CD4-positive, alpha-beta T cell treated with Interleukin-1 beta for 1 hour (primary cell): ENCODE measurements around the gene LANCL1.

Experiments
- DNase-seq, 2 donors: peaks; one replicate each; pipeline ENCODE4 v3.0.0-alpha.2; 2020 to 2022

The LANCL1 gene

DNA sequence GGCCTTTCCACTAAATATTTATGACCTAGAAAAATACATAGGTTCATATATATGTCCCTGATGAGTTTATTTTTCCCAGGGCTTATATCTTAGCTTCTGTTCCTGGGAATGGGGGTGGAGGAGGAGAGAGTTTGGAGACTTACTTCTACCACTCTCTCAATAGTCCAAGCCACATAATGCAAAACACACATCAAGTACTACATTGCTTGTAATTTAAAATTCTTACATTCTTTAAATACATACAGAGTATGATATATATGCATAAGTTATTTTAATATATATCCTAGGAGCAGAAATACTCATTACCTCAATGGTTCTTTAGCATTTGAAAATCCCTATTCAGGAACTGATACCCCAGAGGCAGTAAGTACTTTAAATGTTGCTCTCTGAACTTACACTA, 88.4 kb downstream of the LANCL1 start:
- no peak for DNase-seq

DNA sequence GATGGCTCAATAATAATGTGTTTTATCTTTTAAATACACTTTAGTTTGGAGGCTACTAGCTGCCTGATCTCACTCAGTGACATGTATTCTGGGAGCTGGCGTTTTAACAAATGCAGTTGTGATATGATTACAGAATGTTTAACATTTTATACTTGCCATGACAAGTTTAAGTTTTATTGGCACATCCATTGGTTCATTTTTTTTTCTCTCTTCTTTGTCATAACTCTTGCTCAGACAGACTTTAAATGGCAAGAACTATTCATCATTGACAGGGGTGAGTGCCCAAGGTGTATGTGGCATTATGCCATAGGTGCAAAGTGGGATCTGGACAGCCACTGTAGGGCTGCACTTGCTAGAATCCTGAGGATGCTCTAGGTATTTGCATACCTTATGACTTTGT, 89.5 kb downstream of the LANCL1 start:
- DNase-seq: no peak
